Activated naive CD4-positive, alpha-beta T cell treated with anti-CD3 and anti-CD28 coated beads, Interleukin-2, amount 50 U/mL, for 72 hours (primary cell): ENCODE results near the gene ELP1. TPM values are rescaled to one million over a fixed set of nuclear protein-coding genes. Genes with fewer than 3 reads are reported as not detected.
"Not testable (repeated sequence)": the region's sequence is repeated elsewhere in the genome, so short reads cannot be mapped to it uniquely, and the experiment has no call there.

Experiments
- ATAC-seq, 2 donors: fragments of 150-1000 bp; cut with Tn5 transposase; 2 replicates each; pipeline ENCODE4 v1.10.0; 2021; ENCODE audit warnings: mild to moderate bottlenecking in 2 of 2, moderate library complexity in 2 of 2
- DNase-seq, 2 donors: peaks; one replicate each; pipeline ENCODE4 v3.0.0; 2021 to 2022; ENCODE audit warnings: low spot score in 2 of 2
- H3K27ac Mint-ChIP-seq, 2 donors: one replicate each; pipeline ENCODE4 v1.8.0; 2022; ENCODE audit warnings: mild to moderate bottlenecking in 2 of 2, mixed read lengths in 2 of 2
- H3K36me3 Mint-ChIP-seq, 2 donors: one replicate each; pipeline ENCODE4 v1.8.0; 2022; ENCODE audit warnings: mixed read lengths in 2 of 2
- H3K9me3 Mint-ChIP-seq, 2 donors: one replicate each; pipeline ENCODE4 v1.8.0; 2022; ENCODE audit warnings: mixed read lengths in 2 of 2
- total RNA-seq, 2 donors: library from RNA; stranded (reverse); gene quantifications; one replicate each; pipeline ENCODE4 v1.2.3, GENCODE V29; 2022

Gene ELP1
- total RNA-seq, 2 donors from 2014 or later, result 22.0 to 32.4 TPM

DNA sequence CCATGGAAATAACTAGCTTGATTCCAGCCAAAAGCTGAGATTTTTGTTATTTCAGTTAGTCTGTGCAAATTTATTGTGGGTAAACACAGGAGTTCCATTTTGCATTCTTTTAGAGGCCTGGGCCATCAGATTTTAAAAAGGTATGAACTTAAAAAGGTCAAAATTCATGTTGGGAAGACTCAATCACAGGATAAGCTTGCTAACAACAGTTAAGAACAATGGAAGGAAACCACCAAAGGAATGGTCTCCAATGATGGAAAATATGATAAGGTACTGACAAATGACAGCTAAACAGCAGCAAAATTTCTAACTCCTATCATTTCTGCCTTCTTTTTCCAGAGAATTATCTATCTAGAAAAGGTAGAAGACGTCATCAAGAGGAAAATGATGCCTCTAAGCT is 16.2 kb upstream of the ELP1 start:
- no peaks in the 10 kb centered on the region for H3K36me3 Mint-ChIP-seq
- no peak overlapping the region for H3K27ac Mint-ChIP-seq
- DNase-seq (no peak), ATAC-seq (no peak)
- no peaks in the 10 kb centered on the region for H3K9me3 Mint-ChIP-seq

DNA sequence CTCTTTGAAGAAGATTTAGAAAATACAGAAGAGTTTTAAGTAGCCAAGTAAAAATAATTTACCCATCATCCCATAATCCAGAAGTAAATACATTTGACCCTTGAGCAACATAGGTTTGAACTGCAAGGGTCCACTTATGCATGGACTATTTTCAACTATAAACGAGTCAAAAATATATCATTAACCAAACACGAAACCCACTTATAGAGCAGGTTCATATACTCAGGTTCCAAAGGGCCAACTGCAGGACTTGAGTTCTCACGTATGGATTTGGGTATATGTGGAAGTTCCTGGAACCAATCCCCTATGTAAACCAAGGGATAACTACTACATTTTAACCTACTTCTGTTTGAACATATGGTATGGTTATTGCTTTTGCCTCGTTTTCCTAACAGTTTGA is 6.1 kb upstream of the ELP1 start:
- DNase-seq (no peak), ATAC-seq (no peak)
- H3K36me3 Mint-ChIP-seq, result no peaks in the 10 kb centered on the region
- H3K9me3 Mint-ChIP-seq, result no peaks in the 10 kb centered on the region
- no peak overlapping the region for H3K27ac Mint-ChIP-seq

DNA sequence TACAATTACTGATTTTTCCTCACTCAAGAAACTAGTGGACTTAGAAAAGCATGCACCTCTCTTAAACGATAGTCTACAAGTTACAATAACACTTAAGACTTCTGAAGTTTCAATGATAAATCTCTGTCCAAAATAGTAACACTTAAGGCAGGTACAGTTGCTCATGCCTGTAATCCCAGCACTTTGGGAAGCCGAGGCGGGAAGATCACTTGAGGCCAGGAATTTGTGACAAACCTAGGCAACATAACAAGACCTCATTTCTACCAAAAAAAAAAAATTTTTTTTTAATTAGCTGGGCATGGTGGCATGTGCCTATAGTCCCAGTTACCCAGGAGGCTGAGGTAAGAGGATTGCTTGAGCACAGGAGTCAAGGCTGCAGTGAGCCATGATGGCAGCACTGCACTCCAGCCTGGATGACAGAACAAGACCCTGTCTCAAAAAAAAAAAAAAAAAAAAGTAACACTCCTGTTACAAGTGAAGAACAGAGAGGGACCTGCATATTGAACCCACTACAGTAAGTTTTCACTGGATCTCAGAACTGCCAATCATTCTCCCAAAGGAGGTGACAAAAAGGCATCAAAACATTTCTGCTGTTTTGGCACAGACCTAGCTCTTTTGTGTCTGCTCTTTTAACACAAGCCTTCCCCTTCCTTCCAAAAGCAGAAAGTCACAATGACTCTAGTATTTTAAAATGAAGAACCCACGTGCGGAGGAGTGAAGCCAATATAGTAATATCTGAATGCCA is 3.8 kb upstream of the ELP1 start:
- no peak for DNase-seq
- Mint-ChIP-seq H3K36me3 (peaks cover 0 to 14% of the 10 kb centered on the region in 2 donors), H3K27ac (no peak overlapping the region), H3K9me3 (no peaks in the 10 kb centered on the region)
- ATAC-seq, result no peak

DNA sequence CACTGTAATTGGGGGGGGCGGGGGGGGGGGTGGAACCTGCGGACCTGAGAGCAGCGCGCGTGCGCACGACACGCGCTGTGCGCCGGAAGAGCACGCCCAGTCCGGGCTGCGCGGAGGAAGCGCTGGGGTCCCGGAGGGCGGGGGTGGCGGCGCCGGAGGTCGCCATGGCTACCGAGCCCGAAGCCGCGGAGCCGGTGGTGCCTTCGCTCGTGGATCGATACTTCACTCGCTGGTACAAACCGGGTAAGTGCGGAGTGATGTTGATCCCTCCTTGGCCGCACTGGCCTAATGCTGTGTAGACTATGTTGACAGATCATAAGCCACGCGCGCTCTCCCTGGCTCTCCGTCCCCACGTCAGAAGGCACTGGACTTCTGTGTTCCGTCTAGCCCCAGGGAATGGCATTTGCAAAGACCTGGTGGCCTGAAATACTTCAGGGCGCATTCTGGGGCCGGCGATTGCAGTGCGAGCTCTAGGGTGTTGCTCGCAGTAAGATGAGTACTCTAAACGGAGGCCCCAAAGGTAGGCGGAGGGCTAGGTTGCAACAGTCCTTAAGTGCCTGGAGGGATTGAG is 484 bp upstream of the ELP1 start, which contains the start of gene ABITRAM:
TSS of gene ABITRAM (plus strand) at position 78 of the 571 bp plus-strand sequence. CDS start at position 165, 87 bp downstream.
- Mint-ChIP-seq H3K36me3 (peaks cover 0 to 17% of the 10 kb centered on the region in 2 donors), H3K9me3 (no peaks in the 10 kb centered on the region), H3K27ac (peak within 1 kb of the TSS; percentile 98 to 99)
- peak; percentile 81 to 84 for ATAC-seq
- DNase-seq, result peak; percentile 72 to 79

DNA sequence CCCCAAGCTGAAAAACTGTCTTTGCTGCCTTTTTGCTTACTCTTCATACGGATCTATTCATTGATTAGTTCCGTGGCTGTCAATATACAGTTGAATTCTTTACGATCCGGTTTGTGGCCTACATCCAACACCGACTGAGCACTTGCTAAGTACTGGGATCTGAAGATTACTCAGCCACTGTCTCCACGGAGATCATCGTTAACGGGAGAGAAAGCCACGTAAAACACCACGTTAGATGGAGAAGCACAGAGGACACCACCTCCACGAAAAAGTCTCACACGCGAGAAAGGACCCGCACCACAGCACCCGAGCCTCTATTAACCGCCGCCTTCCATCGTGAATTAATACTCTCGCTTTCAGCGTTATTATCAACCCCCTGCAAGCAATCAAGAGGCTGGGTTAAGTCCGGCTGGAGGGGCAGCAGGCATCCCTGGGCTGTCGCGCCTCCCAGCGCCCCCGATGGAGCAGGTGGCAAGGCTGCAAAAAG is 650 bp downstream of the ELP1 start:
- Mint-ChIP-seq H3K36me3 (peaks cover 0 to 17% of the 10 kb centered on the region in 2 donors), H3K27ac (peak overlapping the region; percentile 92 to 99), H3K9me3 (no peaks in the 10 kb centered on the region)
- DNase-seq (no peak), ATAC-seq (peak; percentile 0 to 9)

DNA sequence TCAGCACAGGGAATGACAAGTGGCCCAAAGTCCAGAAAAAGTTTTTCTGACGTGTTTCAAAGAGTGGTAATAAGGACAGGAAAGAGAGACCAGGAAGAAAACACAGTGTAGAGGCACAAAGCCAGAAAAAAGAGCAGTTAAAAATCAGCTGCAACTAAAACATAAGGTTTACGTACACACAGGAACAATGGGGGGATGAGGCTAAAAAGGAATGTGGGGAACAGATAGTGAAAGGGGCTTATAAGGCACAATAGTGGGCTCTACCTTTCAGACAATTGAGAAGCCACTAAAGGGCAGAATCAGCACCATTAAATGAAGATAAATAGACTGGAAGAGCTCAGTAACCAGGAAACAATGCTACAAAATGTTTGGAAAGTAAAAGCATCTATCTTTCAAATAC is 5.5 kb downstream of the ELP1 start:
- ATAC-seq, result no peak
- Mint-ChIP-seq H3K27ac (no peak overlapping the region), H3K9me3 (no peaks in the 10 kb centered on the region), H3K36me3 (peaks cover 0 to 16% of the 10 kb centered on the region in 2 donors)
- no peak for DNase-seq

DNA sequence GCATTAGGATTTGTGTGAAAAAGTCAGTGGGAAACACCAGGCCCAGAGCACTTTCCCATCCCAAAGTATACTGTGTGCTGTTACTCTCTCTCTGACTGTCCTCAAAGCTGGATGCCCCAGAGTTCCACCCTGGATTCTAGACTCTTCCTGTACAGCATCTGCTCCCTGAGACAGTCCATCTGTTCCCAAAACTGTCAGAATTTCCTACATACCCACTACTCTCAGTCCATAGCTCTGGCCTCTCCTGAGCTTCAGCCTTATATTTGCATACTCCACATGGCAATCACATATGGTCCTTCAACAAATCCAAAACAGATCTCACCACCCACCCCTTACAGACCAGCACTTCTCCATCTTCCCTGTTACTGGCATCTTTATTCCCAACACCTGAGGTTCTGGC is 9.5 kb downstream of the ELP1 start:
- no peak for ATAC-seq
- DNase-seq, result no peak
- Mint-ChIP-seq H3K36me3 (peaks cover 0 to 7% of the 10 kb centered on the region in 2 donors), H3K27ac (no peak overlapping the region), H3K9me3 (no peaks in the 10 kb centered on the region)

DNA sequence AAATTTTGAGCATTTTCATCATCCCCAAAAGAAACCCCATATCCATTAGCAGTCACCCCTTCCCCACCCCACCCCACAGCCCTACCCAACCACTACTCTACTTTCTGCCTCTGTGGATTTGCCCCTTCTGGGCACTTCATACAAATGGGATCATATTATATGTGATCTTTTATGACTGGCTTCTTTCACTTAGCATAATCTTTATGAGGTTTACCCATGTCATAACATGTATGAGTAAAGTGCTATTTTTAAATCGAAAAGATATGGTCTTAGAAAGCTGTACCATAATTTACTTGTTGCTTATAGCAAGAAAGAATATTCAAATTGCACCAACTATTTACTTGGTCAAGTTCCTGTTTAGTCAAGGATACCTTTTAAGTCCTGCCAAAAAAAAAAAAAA is 12.7 kb downstream of the ELP1 start:
- DNase-seq (no peak), ATAC-seq (no peak)
- Mint-ChIP-seq H3K36me3 (peaks cover 0 to 6% of the 10 kb centered on the region in 2 donors), H3K27ac (no peak overlapping the region), H3K9me3 (no peaks in the 10 kb centered on the region)

DNA sequence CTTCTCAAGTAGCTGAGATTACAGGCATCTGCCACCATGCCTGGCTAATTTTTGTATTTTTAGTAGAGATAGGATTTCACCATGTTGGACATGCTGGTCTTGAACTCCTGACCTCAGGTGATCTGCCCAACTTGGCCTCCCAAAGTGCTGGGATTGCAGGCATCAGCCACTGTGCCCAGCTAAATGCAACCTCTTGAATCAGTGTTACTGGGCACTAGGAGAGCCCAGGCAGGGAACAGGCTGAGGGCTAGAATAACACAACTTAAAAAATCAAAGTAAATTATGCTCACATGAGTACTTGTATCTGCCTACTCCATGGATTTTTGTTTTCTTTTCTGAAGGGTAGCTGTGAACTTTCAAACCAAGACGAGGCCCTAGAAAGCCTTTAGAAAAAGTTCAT is 13.5 kb downstream of the ELP1 start:
- not testable (repeated sequence) for DNase-seq, H3K36me3 Mint-ChIP-seq, ATAC-seq, H3K9me3 Mint-ChIP-seq
- H3K27ac Mint-ChIP-seq, result peak overlapping the region in 1 of 2 donors; percentile 33

DNA sequence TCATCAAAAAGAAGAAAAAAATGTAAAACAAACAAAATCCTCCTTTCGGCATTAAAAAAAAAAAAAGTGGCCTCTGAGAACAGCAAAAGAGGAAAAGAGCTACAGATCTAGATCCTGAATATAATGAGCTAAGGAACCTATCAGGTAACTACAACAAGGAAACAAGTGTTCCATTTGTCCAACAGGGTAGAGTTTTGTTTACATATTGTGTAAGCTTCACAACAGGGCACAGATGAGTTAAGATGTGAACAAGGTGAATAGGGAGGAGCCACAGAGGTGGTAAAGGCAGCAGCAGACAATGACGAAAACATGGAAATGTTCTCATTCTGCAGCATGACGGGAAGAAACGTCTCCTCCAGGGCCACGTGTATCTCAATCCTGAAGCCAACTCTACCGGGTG is 14.4 kb downstream of the ELP1 start:
- DNase-seq, result no peak
- Mint-ChIP-seq H3K9me3 (no peaks in the 10 kb centered on the region), H3K27ac (no peak overlapping the region), H3K36me3 (peaks cover 0 to 6% of the 10 kb centered on the region in 2 donors)
- ATAC-seq, result no peak

DNA sequence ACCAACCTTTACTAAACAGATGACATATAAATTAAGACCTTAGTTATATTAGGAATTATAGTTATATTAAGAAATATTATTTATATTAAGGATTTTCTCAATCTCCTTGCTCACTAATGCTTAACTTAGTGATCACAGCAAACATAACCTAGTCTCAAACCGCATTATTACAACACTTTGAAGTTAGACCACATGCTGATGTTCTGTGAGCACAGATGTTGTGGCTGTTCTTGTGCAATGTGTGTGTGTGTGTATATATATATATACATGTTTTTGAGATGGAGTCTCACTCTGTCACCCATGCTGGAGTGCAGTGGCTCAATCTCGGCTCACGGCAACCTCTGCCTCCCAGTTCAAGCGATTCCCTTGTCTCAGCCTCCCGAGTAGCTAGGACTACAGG is 20.5 kb downstream of the ELP1 start:
- ATAC-seq (no peak), DNase-seq (no peak)
- Mint-ChIP-seq H3K27ac (no peak overlapping the region), H3K36me3 (peaks cover 7 to 11% of the 10 kb centered on the region in 2 donors), H3K9me3 (no peaks in the 10 kb centered on the region)

DNA sequence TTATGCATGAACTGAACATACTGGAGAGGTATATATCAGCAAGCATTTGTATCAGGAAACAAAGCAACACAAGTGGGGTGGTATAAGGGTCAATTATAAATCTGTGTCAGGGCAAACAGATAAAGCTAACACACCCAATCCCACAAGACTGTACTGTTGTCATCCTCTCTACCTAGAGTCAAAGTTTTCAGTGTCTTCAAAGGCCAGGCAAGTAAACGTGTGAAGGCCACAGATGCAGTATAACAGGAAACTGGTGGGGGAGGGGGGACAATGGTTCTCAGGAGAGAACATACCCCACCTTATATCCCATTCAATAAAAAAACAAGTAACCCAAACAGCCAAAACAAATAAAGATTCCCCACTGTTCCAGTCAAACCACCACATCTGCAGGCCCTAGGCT is 22.1 kb downstream of the ELP1 start:
- H3K36me3 Mint-ChIP-seq, result peaks cover 5 to 16% of the 10 kb centered on the region in 2 donors
- no peak for DNase-seq
- no peaks in the 10 kb centered on the region for H3K9me3 Mint-ChIP-seq
- no peak for ATAC-seq
- peak overlapping the region; percentile 30 to 52 for H3K27ac Mint-ChIP-seq

DNA sequence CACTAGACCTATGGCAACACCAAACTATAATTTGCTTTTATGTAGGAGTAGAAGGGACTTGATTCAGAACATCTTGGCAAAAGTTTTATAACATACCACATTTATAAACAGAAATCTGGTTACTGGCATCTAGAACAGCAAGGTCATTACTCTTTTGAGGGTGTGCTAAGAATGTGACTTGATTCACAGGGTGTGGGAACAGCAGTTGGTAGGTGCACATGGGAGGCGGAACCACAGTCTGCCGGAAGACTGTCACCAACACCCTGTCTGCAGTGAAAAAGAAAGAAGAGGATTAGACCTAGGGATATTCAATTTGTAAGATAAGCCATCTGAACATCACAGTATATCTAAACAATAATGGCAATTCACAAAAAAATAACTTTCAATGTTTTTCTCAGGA is 23.0 kb downstream of the ELP1 start:
- no peak for DNase-seq
- Mint-ChIP-seq H3K27ac (no peak overlapping the region), H3K36me3 (peaks cover 5 to 17% of the 10 kb centered on the region in 2 donors), H3K9me3 (no peaks in the 10 kb centered on the region)
- ATAC-seq, result no peak

DNA sequence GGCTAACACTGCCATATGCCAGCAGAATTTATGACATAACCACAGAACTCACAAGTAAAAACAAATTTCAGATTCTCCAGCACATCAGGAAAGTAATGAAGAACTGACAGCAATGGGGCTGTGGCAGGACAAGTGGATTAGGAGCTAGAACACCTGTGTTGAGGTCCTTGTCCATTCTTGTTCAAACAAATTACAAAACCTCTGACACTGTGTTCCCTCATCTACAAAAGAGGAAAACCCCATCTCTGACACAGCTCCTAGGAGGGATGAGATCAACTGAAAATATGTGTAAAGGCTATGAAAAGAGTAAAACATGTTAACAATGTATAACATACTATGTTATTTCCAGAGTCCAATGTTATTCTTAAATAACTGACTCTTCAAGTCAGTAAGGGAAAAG is 23.5 kb downstream of the ELP1 start:
- no peak overlapping the region for H3K27ac Mint-ChIP-seq
- H3K9me3 Mint-ChIP-seq, result no peaks in the 10 kb centered on the region
- H3K36me3 Mint-ChIP-seq, result peaks cover 5 to 17% of the 10 kb centered on the region in 2 donors
- ATAC-seq (no peak), DNase-seq (no peak)

DNA sequence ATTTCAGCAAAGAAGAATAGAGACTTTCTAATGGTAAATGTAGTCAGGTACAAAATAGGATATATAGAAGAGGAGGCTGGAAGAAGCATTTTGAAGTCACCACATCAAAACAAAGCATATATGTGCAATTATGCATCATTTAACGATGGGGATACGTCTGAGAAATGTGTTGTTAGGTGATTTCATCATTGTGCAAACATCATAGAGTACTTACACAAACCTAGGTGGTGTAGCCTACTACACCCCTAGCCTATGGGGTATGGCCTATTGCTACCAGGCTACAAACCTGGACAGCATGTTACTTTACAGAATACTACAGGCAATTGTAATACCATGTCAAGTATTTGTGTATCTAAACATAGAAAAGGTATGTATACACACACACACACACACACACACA is 28.4 kb downstream of the ELP1 start:
- Mint-ChIP-seq H3K36me3 (peaks cover 4 to 26% of the 10 kb centered on the region in 2 donors), H3K9me3 (no peaks in the 10 kb centered on the region), H3K27ac (no peak overlapping the region)
- DNase-seq (no peak), ATAC-seq (no peak)

DNA sequence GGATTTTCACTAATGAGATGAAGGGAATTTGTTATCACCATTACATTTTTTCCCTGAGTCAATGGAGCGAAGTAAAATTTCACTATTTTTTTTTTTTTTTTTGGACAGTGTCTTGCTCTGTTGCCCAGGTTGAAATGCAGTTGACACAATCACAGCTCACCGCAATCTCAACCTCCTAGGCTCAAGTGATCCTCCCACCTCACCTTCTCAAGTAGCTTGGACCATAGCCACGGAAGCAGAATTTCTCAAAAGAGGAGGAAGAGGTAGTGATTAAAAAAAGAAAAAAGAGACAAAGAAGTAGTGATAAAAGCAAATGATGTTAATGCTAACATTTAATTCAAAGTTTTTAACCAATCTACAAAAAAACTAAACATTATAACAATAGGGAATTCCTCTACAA is 29.8 kb downstream of the ELP1 start:
- DNase-seq (no peak), ATAC-seq (no peak)
- H3K9me3 Mint-ChIP-seq, result no peaks in the 10 kb centered on the region
- no peak overlapping the region for H3K27ac Mint-ChIP-seq
- peaks cover 6 to 26% of the 10 kb centered on the region in 2 donors for H3K36me3 Mint-ChIP-seq

DNA sequence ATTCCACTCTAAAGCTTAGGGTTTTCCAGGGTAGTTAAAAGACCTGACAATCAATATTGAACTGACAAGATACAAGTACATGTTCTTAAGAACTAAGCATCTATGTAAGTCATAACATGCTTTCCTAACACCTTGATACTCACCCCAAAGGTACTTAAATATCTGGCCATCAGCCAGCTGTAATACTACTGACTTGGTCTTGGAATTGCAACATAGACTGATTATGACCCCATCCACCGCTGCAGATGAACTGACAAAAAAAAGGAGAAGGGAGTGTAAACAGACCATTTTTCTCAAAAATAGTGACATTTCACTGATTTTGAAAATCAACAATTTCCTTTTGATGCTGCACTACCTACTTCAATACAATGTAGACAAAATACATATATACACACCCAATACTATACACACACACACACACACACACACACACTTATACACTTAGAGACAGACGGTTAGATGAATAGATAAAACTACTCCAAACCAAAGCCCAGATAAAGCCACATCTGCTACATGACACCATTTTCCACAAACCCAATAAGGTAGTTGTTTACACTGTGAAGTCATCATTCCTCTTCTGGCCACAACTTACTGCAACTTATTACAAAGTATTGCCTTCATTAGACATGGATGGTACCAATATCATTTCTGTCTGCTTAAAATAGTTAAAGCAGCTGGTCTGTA is 30.4 kb downstream of the ELP1 start:
- peaks cover 6 to 26% of the 10 kb centered on the region in 2 donors for H3K36me3 Mint-ChIP-seq
- ATAC-seq, result no peak
- H3K9me3 Mint-ChIP-seq, result no peaks in the 10 kb centered on the region
- H3K27ac Mint-ChIP-seq, result peak overlapping the region in 1 of 2 donors; percentile 13
- no peak for DNase-seq
